LoVo (cell line): Measurements from ENCODE around the gene ITPR1.
"Not testable (repeated sequence)": the region's sequence is repeated elsewhere in the genome, so short reads cannot be mapped to it uniquely, and the experiment has no call there.

Experiments
- DNase-seq: peaks from one replicate; pipeline ENCODE4 v3.0.0-alpha.2; 2016; ENCODE audit warnings: low spot score

Gene ITPR1

GRCh38 chr3:4596612-4597011 lies 103.5 kb downstream of the ITPR1 start:
- DNase-seq = no peak

DNA sequence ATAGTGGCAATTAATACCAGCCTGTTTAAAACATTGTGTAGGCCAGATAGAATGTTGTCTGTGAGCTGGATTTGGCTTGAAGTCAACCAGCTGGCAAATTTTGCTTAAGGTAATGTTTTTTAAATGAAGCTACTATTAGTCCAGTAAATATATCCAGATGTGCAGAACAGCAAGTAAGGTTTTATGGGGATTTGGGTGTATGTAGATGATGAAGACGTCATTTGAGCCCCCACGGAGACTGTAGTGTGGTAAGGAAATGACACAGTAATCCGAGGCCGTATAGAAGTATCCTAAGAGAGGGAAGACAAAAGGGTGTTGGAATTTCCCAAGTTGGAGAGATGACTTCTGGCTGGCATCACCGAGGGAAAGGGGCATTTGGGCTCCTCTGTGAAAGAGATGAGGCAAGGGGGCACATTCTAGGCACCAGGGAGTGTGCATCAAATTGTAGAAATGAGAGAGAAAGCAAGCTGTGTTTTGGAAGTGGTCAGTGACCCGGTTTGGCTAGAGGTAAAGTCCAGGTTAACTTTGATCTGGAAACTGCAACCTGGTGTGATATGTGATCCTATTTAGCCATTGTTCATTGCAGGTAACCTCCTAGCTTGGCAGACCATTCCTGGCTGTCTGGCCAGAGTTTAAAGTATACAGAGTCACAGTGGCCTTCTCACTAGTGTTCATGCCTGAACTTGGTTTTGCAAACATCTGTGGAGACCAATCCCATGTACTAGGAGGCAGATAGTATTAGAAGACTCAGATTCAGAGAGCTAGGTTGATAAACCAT lies 104.2 kb downstream of the ITPR1 start:
- DNase-seq = no peak

DNA sequence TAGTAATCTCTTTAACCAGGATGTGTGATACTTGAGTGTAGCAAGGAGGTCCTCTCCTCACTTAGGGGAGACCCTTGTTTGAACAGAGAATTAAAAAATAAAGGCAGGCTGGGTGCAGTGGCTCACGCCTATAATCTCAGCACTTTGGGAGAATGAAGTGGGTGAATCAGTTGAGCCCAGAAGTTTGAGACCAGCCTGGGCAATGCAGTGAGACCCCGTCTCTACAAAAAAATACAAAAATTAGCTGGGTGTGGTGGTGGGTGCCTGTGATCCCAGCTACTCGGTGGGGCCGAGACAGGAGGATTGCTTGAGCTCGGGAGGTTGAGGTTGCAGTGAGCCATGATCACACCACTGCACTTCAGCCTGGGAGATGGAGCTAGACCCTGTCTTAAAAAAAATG lies 105.1 kb downstream of the ITPR1 start:
- DNase-seq = not testable (repeated sequence)

DNA sequence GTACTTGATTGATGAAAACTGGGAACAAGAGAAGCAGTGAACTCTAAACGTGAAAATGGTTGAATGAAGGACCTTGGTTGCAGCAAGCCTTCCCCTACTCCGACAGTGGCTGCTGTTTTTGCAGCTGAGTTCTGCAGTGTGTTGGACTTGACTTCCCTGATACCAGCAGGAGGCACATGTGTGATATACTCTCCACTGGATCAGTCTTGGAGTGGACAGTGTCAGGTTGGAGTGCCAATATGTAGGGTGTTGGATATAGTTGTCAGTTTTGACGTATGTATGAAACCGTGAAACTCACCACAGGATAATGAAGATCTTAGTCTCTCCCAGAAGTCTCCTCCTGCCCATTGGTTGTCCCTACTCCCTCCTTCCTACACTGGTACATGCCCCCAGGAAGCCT lies 106.5 kb downstream of the ITPR1 start:
- no peak for DNase-seq

DNA sequence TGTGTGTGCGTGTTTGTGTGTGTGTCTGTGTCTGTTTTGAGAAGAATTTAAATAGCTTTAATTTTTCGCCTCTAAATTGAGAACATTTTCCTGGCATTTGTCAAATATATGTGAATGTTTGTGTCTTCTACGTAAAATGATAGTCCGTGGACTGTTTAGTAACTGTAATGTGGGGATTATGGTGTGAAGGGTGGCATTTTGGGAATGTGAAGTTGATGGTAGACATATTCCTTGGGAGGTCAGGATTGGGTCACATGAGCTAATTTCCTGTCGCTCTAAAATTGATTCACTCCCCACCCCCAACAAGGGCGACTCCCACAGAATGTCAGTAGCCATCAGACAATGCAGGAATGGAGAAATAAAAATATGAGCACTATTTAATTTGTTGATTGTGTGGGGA lies 107.3 kb downstream of the ITPR1 start:
- DNase-seq = no peak

GRCh38 chr3:4601892-4602291 lies 108.7 kb downstream of the ITPR1 start:
- DNase-seq = no peak

GRCh38 chr3:4604693-4605092 lies 111.5 kb downstream of the ITPR1 start:
- DNase-seq = no peak

DNA sequence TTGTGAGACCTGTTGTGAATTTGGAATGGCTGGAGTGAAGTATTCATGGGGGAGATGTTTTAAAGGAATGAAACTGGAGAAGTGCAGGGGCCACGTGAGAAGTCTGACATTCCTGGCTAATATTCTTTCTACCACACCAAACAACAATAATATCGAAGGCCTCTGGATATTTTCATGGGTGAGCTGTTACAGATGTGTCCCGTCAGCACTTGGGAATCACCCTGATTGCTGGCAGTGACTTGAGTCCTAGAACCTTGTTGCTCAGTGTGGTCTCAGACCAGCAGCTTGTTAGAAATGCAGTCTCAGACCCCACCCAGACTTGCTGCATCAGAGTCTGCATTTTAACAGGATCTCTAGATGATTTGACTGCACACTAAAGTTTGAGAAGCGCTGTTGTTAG lies 113.8 kb downstream of the ITPR1 start:
- no peak for DNase-seq

DNA sequence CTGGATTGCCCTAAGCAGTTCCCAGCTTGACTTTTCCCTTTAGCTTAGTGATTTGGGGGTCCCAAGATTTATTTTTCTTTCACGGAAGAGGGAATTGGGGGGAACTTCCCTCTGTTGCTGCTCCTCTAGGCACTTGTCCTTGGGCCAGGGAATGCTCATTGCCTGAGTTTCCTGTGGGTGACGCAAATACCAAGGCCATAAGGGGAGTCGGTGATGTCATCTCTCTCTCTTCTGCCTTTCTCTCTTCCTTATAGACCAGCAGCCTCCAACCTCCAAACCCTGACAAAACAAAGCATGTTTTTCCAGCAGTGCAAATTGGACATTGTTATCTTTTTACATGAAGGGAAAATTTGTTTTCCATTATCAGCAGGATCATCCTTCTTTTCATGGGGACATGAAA lies 120.2 kb downstream of the ITPR1 start:
- no peak for DNase-seq

DNA sequence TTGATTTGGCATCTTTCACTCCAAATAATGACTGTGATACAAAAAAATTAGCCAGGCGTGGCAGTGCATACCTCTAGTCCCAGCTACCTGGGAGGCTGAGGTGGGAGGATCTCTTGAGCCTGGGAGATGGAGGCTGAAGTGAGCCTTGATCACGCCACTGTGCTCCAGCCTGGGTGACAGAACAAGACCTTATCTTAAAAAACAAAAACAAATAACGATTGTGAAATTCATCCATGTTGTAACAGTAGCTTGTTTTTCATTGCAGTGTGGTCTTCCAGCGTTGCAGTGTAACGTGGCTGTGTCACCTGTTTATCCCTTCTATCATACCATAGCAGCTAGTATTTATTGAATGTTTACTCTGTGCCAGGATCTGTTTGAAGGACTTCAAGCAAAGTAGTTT lies 120.9 kb downstream of the ITPR1 start:
- DNase-seq = no peak

DNA sequence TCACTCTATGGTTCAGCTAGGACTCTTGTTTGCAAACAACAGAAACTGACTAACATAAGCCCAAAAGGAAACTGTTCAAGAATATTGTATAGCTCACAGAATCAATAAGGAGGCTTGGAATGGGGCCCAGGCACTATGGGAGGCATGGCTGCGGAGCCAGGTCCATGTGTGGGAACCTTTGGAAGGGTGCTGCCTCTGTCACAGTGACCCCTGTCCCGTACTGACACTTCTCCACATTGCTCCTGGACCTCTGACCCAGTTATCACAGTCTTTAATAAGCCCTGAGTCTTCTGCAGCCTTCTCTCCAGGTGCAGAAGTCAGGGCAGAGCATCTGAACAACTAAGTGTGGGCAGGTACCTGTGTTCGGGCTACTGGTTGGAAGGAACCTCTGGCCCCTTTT lies 121.8 kb downstream of the ITPR1 start:
- DNase-seq = no peak

DNA sequence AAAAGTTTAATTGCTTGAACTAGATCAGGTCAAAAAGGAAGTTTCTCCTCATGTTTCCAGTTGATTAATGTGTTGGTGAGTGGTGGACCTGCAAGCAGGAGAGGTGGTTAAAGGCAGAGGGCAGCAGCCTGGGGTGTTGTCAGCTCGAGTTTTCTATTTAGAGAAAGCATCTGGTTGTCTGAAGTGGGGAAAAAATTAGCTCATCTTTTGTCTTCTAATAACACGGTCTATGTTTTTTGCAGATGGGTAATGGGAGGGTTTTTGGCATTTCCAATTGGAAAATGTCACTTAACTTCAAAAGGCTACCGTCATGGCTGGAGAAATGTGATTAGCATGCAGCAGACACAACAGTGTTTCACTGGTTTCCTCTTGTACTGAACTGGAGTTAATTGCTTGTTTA lies 122.6 kb downstream of the ITPR1 start:
- DNase-seq = no peak

GRCh38 chr3:4623421-4623999 lies 130.4 kb downstream of the ITPR1 start:
- DNase-seq = no peak

GRCh38 chr3:4627651-4628375 lies 134.7 kb downstream of the ITPR1 start:
- DNase-seq = no peak

GRCh38 chr3:4629095-4630007 lies 136.2 kb downstream of the ITPR1 start:
- no peak for DNase-seq

DNA sequence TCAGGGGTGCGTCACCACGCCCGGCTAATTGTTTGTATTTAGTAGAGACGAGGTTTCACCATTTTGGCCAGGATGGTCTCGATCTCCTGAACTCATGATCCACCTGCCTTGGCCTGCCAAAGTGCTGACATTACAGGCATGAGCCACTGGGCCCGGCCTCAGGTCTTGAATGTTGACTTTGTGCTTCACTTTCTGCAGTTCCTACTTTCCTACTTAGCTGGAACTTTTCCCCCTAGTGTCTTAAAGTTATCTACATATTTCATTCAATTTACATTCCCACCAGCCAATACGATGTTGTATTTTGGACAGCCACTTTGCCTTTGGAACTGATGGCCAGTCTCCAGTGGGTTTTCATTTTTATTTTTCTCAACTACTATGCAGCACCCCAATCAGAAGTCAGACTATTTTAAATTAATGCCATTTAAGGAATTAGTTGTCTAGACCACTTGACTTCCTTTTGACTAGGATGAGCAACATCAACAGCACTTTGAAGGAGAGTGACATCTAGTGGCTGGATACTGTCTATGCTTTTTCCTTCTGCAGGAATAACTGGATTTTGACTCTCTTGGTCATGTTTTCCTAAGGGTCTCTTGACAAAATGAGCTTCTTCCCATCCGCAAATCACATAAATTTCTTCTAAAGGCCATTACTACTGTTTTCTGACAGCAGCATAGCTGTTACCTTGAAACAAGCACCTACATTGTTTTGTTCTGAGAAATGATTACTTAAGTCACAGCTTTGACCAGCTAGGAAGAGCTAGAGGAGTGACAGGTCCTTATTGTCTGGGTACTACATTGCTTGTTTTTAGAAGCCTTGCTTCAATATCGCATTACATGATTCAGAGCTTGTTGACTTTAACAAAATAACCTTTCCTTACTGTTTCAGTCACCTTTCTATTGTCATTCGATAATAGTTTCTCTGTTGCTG lies 140.2 kb downstream of the ITPR1 start:
- DNase-seq = peak; percentile 44

GRCh38 chr3:4634894-4635293 lies 141.7 kb downstream of the ITPR1 start:
- no peak for DNase-seq

DNA sequence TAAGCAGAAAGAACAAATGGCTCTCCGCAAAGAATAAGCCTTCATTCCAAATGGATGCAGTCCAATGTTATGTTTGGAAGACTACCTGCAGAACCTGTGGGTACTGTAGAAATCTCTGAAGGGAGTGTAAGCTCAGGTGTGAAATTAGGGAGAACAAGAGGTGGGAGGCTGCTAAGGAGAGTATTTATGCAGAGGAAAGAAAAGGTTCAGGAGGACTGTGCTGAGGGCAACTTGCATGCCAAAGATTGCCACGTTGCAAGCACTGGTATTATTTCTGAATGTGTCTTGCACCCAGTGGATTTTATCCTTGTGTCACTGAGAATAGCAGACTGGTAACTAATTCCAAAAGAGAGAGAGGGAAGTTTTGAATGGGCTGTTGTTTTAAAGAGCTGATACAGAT lies 144.1 kb downstream of the ITPR1 start:
- DNase-seq = no peak

GRCh38 chr3:4641863-4642563 lies 148.9 kb downstream of the ITPR1 start:
- DNase-seq = no peak

DNA sequence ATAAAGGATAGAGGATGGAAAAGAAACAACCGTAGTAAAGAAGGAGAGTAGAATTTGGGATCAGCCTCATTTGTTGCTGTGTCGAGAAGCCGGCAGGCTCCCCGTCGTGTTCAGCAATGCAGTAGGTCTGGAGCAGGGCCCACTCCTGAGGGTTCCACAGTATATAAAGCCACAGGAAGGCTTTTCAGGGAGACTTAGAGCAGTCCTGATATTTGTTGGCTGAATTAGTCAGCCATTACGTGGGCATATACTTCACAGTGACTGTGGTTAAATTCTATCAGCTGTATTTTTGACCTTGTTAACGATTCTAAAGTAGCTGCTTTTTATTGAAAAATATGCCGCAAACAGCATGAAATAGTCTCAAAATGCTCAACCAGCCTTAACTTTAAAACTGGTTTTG lies 149.5 kb downstream of the ITPR1 start:
- no peak for DNase-seq
